Smooth muscle cell of the brain vasculature (primary cell): ENCODE results near the gene GH1.

Experiments
- DNase-seq: peaks from one replicate; pipeline ENCODE4 v3.0.0-alpha.2; 2012; ENCODE audit warnings: low read depth, low spot score

Gene GH1

DNA sequence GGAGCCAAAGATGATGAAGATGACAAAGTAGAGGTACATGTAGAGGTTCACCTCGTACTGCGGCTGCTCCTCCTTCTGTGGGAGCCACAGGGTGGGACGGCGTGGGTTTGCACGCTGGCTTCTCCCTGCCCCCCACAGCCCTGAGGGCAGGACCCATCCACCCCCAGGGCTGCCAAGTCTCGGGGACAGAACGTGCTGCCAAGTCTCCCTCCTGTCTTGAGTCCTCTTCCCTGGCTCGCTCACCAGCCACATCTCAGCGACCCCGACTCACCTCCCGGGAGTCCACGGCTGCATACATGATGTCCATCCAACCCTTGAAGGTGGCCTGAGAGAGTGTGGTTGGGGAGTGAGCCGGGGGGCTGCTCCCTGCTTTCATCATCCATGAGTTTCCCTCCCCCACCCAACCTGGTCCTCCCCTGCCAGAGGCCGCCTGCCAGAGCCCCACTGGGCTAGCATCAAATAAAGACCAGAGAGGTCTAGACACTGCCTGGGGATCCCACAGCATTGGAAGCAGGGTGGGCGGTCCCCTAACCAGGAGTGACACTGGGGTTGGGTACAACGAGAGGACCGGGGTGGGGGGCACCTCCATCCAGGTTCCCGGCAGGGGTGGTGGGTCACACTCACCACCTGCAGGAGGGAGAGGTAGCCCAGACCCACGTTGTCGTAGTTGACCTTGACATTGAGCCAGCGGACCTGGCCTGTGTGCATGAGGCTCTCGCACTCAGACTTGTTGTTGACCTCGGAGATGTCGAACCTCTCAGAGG is 26.3 kb upstream of the GH1 start:
- DNase-seq, result no peak

DNA sequence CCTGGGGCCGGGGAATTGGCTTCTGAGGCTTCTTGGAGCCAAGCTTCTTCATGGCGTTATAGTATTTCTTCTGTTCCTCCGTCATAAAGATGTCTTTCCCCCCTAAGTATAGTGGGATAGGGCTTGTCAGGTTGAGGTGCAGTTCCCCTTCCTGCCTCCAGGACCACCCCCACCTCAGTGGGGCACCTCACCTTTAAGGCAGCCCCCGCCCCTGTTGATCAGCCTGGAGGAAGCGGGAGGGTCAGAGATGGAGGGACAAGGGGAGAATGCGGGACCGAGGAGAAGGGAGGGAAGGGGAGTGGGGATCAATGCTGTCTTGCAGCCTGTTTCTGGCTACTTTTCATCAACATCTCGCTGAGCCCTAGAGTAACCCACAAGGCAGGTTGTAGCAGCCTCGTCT is 25.1 kb upstream of the GH1 start:
- no peak for DNase-seq

DNA sequence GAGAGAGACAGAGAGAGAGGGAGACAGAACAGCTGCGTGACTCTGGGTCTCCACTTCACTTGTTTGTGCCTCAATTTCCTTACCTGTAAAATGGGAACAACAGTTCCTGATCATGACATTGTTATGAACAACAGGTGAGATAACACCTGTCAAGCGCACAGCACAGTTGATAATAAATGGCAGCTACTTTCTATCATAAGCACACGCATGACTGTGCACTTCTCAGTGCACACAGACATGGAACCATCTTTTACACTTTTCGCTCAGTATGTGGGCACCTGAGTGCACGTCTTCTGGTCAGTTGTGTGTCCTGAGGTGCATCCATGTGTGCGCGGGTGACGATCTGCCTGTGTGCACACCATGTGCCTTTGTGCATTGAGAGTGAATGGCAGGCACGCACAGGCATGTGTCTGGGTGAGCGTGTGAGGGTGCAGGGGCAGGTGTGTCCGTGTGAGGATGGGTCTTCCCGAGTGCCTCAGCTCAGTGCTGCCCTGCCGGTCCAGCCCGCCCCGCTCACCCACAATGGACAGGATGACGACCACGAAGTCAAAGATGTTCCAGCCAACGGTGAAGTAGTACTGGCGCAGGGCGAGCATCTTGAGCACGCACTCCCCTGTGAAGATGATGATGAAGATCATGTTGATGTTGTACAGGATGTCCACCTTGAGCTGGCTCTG is 23.8 kb upstream of the GH1 start:
- no peak for DNase-seq

DNA sequence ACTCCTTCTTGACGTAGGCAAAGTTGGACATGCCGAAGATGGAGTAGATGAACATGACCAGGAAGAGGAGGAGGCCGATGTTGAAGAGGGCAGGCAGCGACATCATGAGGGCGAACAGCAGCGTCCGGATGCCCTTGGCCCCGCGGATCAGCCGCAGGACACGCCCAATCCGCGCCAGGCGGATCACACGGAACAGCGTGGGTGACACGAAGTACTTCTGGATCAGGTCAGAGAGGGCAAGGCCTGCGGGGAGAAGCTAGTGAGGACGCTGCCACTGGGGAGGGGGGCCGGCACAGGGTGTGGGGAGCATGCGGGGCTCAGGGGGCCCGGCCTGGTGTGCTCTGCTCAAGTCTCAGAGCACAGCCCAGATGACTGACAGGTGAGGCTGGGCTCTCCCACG is 23.1 kb upstream of the GH1 start:
- no peak for DNase-seq

DNA sequence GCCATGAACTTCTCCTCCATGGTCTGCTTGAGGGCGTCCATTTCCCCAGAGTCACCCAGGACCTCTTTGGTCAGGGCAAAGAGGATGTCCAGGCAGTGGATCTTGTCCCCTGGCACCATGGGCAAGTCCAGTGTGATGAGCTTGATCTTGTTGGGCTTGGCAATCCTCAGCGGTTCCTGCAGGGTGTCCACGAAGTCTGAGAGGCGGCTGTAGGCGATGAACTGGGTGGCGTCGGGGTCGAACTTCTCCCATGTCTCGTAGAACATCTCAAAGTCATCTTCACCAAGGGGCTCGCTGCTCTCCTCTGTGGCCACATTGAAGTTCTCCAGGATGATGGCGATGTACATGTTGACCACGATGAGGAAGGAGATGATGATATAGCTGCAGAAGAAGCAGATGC is 22.5 kb upstream of the GH1 start:
- DNase-seq, result no peak

DNA sequence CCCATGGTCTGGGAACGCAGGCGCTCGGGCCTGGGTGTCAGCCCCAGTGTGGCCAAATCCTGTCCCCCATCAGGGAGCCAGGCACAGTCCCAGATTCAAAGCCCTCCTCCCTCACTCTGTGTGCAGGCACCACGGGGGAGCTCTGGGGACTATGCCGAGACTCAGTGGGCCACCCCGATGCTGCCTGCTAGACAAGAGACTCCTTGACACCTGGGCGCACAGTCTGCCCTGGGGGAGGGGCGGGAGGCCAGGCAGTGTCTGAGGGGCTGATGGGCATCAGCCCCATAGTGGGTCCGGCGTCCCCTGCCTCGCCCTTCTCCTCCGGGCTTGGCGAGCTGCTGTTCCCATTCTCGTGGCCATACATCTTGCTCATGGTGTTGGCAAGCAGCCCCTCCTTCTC is 21.9 kb upstream of the GH1 start:
- DNase-seq, result no peak

DNA sequence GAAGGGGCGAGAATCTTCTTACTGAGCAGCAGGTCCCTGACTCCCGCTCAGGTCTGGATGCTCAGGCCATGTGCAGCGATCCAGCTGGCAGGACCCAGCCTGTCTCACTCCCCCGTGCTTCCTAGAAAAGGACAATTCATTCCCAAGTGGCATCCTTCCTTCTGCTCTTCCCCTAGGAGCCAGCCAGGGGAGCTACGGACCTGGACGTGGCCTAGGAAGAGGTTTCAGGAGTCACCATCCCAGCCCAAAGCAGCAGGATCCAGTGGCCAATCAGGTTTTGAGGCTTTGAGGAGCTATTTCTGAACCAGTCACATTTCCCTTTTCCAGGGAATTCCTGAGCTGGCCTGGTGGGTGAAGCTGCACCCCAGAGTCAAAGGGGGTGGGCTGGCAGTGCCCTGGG is 21.2 kb upstream of the GH1 start:
- DNase-seq, result no peak

DNA sequence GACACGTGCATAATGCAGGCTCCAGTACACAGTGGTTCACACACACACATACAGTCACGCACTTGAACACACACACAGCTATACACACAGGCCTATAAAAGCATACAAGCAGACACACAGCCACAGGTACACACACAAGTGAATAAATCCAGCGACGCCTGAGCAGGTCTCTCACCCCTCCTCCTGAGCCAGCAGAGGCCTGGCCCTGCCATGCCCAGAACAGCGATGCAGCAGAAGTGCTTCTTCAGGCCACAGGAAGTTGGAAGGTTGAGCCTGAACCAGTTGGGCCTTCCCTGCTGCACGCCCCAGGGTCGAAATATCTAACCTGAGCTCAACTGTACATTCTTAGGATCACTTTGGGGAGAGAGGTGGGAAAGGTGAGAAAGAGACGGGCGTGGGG is 20.8 kb upstream of the GH1 start:
- DNase-seq, result no peak

DNA sequence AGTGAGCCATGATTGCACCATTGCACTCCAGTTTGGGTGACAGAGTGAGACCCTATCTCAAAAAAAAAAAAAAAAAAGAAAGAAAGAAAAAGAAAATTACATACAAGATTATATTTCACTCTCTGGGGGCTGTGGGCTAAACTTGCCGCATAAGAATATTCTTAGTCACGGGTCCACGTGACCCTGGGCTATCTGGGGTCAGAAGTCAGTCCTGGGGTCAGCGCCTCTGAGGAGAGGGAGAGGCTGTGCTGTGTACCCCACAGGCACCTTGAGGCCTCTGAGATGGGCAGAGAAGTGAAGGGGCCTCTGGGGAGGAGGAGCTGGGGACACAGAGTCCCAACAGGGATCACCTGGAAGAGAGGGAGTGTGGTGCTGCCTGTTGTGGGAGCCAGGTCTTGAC is 19.3 kb upstream of the GH1 start:
- no peak for DNase-seq

DNA sequence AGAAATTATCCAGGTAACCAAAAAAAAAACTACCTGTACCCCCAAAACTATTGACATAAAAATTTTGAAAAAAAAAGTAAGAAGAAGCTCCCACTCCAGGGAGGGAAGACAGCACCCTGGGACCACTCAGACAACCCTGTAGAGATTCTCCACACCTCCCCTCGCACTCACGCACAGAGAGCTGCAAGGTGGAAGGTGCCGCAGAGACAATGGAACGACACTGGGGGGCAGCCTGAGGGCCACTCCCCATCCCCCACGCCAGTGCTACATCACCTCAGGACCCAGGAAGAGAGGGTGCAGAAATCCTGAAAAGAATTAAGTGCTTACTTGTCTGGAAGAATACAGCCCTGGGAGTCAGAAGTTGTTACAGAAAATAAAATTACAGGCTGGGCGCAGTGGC is 18.7 kb upstream of the GH1 start:
- DNase-seq, result no peak

DNA sequence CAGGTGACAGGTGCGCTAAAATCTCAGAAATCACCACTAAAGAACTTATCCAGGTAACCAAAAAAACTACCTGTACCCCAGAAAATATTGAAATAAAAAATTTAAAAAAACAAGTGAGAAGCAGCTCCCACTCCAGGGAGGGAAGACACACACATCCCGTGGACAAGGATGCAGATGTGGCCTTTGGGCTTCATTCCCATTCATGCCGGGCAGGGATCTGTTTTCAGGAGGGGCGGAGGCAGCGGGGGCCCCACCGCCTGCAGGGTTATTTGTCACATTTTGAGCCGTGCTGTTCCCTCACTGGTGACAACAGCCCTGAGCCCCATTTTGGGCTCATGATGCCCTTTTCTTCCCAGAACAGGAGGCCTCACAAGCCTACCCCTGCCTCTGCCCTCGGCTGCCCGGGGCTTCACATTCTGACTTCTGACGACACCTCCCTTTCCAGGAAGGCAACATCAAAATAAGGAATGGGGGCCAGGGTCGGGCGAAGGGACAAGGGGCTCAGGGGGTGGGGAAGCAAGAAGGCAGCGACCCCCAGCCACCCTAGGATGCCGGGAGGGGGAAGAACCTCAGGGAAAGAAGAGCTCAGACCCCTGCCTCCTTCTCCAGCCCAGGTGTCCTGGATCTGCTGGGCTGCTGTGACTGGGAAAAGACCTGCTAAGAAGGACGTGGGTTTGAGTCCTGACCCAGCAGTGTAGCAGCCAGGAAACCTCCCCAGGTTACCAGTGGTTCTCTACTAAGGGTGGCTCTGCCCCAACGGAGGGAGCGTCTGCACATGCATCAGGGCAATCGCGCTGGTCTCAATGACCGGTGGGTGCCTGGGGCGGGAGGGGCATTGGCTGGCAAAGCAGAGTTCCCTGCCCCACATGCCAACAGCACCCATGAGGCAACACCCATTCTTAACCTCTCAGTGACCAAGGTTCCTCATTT is 15.8 kb upstream of the GH1 start:
- no peak for DNase-seq

DNA sequence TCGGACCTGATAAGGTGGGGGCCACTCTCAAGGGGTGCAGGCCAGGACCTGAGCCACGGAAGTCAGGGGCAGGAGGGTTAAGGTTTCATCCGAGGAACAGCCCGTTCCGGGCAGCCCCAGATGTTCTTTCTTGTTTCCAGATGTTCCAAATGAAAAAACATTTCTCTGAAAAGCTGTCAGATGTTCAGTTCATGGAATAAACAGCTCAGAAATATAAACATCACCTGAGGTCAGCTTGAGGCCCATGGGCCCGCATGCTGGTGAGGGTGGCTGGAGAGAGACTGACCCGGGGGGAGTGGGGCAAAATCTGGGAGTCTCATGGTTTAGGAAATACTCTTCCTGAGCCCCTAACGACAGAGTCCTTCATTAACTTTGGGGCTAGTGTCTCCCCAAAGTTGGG is 15.0 kb upstream of the GH1 start:
- no peak for DNase-seq

DNA sequence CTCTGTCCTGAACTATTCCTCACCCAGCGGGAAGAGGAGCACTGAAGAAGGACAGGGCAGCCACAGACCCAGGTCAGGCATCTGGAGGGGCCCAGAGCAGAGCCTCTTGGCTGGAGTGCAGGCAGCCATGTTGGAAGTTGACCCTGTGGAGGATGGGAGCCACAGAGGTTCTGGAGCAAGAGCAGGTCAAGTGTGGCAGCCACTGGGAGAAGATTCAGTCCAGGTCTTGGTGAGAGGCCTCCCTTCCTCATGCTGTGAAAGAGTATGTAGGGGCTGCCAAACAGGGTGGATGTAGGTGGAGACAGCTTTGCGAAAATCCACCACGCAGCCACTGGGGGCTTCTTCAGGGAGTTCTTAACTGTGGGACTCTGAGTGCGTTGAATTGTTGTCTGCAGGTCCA is 14.1 kb upstream of the GH1 start:
- DNase-seq, result no peak

DNA sequence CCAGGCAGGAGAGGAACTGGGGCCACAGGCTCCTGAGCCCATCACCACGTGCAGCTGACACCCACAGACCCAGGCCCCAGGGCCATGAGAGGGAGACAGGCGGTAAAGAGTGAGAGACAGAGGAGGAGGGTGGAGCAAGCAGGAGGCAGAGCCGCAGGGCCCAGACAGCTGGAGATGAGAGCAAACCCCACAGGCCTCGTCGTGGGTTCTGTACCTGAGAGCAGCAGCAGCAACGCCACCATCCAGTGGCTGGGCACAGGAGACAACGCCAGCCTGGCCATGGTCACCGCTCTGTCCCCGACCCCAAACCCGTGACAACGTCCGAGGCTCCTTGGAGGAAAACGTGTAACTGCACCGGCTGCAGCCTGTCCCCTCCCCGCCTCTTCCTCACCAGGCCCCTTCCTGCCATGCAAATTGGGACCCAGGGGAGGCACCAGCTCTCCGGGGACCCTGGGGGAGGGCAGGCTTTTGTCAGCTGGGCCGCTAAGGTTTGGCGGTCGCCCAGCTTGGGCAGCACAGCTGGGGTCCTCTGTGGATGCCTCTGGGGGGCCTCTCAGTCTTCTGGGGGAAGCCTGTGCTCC is 13.4 kb upstream of the GH1 start, which contains the start of gene CD79B:
Gene CD79B (minus strand): TSS at position 351 of the 581 bp plus-strand sequence. CDS start 70 bp downstream, at position 281.
- no peak for DNase-seq

DNA sequence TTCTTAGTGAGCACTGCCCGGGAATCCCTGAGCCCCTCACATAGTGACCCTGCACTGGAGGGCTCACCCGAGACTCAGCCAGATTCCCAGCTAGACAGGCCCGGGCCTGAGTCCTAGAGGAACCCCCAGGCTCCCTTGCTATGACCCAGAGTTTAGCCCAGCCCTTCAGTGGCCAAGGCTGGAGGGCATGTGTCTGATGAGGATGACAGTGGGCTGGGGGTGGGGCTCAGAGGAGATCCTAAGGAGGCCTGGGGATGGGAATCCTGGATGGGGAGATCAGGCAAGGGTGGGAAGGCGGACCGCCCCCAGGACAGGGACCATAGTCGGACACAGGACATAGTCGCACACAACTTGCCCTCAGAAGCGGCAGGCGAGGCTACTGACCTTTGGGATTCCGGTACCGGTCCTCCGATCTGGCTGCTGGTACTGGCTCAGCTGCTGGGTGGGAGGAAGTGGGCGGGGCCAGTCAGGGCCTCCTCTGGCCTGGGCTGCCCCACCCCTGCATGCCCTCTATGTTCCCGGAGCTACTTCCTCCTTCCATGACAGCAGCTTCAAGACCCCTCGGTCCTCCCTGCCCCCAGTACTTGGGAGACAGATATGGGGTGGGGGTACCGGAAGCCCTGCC is 12.4 kb upstream of the GH1 start:
- no peak for DNase-seq

DNA sequence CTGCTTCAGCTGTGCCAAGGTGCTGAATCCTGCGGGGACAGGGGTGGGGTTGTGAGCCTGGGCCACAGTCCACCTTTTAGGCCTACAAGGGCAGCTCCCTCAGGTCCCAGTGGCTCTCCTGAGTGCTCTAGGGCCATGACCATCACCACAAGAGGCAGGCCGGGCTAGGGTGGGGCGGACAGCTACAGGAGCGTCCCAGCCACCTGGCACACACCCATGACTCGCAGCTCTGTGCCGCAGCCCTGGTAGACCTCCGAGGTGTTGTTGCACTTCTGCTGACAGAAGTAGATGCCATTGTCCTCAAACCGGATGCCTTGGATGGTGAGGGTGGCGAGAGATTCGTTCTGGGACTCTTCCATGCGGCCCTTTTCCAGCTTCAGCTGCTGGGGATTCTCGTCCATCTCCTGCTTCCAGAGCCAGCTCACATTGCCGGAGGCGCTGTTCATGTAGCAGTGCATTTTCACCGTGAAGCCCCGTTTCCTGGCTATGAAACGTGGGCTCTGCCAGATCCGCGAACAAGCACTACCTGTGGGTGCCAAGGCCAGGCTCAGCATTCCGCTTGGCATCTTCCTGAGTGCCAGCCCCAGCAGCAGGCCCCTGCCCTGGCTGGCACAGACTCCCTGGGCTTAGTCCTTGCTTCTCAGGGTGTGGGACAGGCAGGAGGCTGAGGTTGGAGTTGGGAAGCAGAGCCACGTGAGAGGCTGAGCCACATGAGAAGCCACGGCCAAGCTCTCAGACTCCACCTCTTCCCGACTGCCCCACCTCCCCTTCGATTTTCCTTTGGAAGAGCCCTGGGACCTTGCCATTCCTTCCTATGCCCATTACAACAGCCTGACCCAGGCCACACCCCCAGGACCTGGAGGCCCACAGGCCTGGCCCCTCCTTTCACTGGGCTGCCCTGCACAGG is 11.5 kb upstream of the GH1 start:
- DNase-seq, result no peak

DNA sequence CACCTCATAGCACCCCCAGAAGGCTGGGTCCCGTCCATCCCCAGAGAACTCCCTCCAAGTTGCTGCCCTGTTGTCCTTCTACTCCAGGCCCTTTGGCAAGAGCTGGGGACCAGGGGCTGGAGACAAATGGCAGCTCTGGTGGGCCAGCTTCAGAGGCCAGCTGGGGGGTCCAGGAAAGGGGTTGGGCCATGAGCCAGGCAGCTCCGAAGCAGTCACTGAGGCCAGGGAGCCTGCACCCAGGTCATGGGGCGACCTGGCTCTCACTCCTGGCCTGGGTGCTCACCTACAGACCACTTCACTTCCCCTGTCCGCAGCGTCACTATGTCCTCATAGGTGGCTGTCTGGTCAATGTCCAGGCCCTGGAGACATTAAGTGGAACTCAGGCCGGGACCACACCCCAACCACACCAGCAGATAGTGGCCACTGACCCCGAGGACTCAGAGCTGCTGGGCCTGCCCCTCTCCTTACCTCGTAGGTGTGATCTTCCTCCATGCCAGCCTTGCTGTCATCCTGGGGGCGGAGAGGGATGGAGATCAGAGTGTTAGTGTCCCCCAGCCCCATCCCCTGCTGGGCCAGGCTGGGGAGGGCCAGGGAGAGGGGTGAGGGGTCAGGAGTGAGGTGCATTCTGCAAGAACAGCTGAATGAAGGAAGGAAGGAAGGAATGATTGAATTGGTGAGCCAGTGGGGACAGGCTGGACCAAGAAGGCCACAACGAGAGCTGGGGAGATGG is 10.5 kb upstream of the GH1 start:
- no peak for DNase-seq

DNA sequence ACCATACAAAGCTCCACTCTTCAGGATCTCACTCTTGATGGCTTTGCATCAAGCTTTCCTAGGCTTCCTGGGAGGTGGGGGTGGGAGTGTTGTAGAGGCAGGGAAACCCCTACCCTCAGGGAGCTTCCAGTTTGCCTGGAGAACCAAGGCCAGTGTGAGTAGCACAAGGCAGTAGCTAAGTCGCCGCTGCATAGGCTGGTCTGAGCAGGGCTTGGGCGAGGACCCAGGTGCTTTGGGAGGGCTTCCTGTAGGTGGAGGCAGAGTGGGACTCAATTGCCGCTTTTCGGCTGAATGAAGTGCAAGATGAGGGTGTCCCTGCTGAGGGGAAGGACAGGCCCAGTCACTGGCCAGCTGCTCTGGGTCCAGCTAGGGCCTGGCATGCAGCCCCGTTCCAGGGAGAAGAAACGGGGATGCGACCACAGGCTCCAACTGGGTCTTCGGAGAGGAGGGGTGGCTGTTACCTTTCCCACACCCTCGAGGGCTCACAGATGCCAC is 9.6 kb upstream of the GH1 start:
- DNase-seq, result no peak

DNA sequence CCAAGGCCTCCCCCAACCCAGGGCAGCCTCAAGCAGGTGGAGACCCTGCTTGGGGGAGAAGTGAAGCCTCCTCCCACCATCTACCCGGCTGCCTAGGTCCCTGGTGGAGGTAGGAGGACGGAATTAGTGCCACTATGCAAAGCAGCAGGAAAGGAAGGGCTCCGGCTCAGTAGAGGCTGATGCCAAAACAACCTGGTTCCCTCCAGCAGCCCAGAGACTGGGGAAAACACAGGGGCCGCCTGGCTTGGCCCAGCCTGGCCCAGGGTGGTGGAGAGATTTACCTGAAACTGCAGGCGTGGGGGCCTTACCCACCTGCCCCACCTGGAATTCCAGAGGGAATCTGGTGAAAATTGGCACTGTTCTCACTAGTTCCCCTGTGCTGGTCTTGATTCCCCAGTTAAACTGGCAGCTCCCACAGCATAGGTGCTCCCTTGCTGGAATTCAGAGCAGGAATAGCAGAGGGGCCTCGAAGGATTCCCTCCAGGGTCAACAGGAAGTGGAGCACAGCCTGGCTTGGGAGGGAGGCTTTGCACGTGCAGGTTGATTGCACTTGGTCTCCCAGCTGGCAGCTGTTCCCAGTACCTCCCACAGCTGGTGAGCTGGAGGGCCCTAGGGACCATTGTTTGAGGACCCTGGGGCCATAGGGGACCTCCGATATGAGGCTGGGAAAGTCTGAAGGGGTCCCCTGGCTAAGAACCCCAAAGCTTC is 9.0 kb upstream of the GH1 start:
- DNase-seq, result no peak
